ENCODE measurements around the gene RIT2.

RIT2 gene

GRCh38 chr18:42814618-42815017 lies 300.9 kb downstream of the RIT2 start:
- Histone ChIP-seq H3K27me3 (ENCODE audit: insufficient read depth, poor library complexity, severe bottlenecking) (no peaks in the 10 kb centered on the region), H3K9me3 (ENCODE audit: severe bottlenecking) (no peaks in the 10 kb centered on the region), H3K4me3 (ENCODE audit: severe bottlenecking) (no peak overlapping the region), H3K27ac (ENCODE audit: poor library complexity, severe bottlenecking) (no peak overlapping the region), H3K36me3 (ENCODE audit: low read depth) (no peaks in the 10 kb centered on the region), H3K4me1 (ENCODE audit: insufficient read depth, poor library complexity, severe bottlenecking) (no peaks in the 10 kb centered on the region)
- TF ChIP-seq CTCF (IDR thresholded peaks at IDR 0.05; ENCODE audit: poor library complexity, severe bottlenecking) = no peak
- no peak for ATAC-seq (ENCODE audit: low read depth)
- no peak for DNase-seq (ENCODE audit: low spot score)

GRCh38 chr18:42814184-42814583 lies 301.3 kb downstream of the RIT2 start:
- H3K27me3 ChIP-seq (ENCODE audit: insufficient read depth, poor library complexity, severe bottlenecking) = no peaks in the 10 kb centered on the region
- H3K36me3 ChIP-seq (ENCODE audit: low read depth) = no peaks in the 10 kb centered on the region
- TF ChIP-seq CTCF (IDR thresholded peaks at IDR 0.05; ENCODE audit: poor library complexity, severe bottlenecking) = no peak
- no peaks in the 10 kb centered on the region for H3K9me3 ChIP-seq (ENCODE audit: severe bottlenecking)
- H3K27ac ChIP-seq (ENCODE audit: poor library complexity, severe bottlenecking) = no peak overlapping the region
- no peaks in the 10 kb centered on the region for H3K4me1 ChIP-seq (ENCODE audit: insufficient read depth, poor library complexity, severe bottlenecking)
- ATAC-seq (ENCODE audit: low read depth) = no peak
- no peak for DNase-seq (ENCODE audit: low spot score)
- H3K4me3 ChIP-seq (ENCODE audit: severe bottlenecking) = no peak overlapping the region

GRCh38 chr18:42813570-42813969 lies 301.9 kb downstream of the RIT2 start:
- Histone ChIP-seq H3K27me3 (ENCODE audit: insufficient read depth, poor library complexity, severe bottlenecking) (no peaks in the 10 kb centered on the region), H3K4me3 (ENCODE audit: severe bottlenecking) (no peak overlapping the region), H3K36me3 (ENCODE audit: low read depth) (no peaks in the 10 kb centered on the region), H3K27ac (ENCODE audit: poor library complexity, severe bottlenecking) (no peak overlapping the region), H3K4me1 (ENCODE audit: insufficient read depth, poor library complexity, severe bottlenecking) (no peaks in the 10 kb centered on the region), H3K9me3 (ENCODE audit: severe bottlenecking) (no peaks in the 10 kb centered on the region)
- DNase-seq (ENCODE audit: low spot score) (no peak), ATAC-seq (ENCODE audit: low read depth) (no peak)
- TF ChIP-seq CTCF (IDR thresholded peaks at IDR 0.05; ENCODE audit: poor library complexity, severe bottlenecking) = no peak

- Histone ChIP-seq H3K9me3 (ENCODE audit: severe bottlenecking) (no peaks in the 10 kb centered on the region), H3K27me3 (ENCODE audit: insufficient read depth, poor library complexity, severe bottlenecking) (no peaks in the 10 kb centered on the region), H3K27ac (ENCODE audit: poor library complexity, severe bottlenecking) (no peak overlapping the region), H3K4me3 (ENCODE audit: severe bottlenecking) (no peak overlapping the region), H3K36me3 (ENCODE audit: low read depth) (no peaks in the 10 kb centered on the region), H3K4me1 (ENCODE audit: insufficient read depth, poor library complexity, severe bottlenecking) (no peaks in the 10 kb centered on the region)
- ATAC-seq (ENCODE audit: low read depth) (no peak), DNase-seq (ENCODE audit: low spot score) (no peak)
- TF ChIP-seq CTCF (IDR thresholded peaks at IDR 0.05; ENCODE audit: poor library complexity, severe bottlenecking) = no peak
Observed at GRCh38 chr18:42807887-42808286, 307.6 kb downstream of the RIT2 start.

- no peaks in the 10 kb centered on the region for H3K36me3 ChIP-seq (ENCODE audit: low read depth)
- no peak overlapping the region for H3K4me3 ChIP-seq (ENCODE audit: severe bottlenecking)
- no peaks in the 10 kb centered on the region for H3K4me1 ChIP-seq (ENCODE audit: insufficient read depth, poor library complexity, severe bottlenecking)
- no peak overlapping the region for H3K27ac ChIP-seq (ENCODE audit: poor library complexity, severe bottlenecking)
- TF ChIP-seq CTCF (IDR thresholded peaks at IDR 0.05; ENCODE audit: poor library complexity, severe bottlenecking) = no peak
- no peaks in the 10 kb centered on the region for H3K9me3 ChIP-seq (ENCODE audit: severe bottlenecking)
- no peak for DNase-seq (ENCODE audit: low spot score)
- H3K27me3 ChIP-seq (ENCODE audit: insufficient read depth, poor library complexity, severe bottlenecking) = no peaks in the 10 kb centered on the region
- ATAC-seq (ENCODE audit: low read depth) = no peak
Observed at GRCh38 chr18:42801706-42802105, 313.8 kb downstream of the RIT2 start.

Data from RWPE2 (cell line).